OCI-M1 (cell line): Measurements from ENCODE around the gene GPR35.
"Not testable (repeated sequence)": the region's sequence is repeated elsewhere in the genome, so short reads cannot be mapped to it uniquely, and the experiment has no call there.

ENCODE experiments used
- DNase-seq: peaks from one replicate; lab custom pipeline; 2025; lab: John Stamatoyannopoulos, UW

Gene GPR35

GRCh38 chr2:240639566-240639965 is 14.3 kb downstream of the GPR35 start:
- DNase-seq: no peak

- DNase-seq: no peak
Measured at GRCh38 chr2:240640939-240641338, 15.7 kb downstream of the GPR35 start.

GRCh38 chr2:240642061-240642805 is 17.0 kb downstream of the GPR35 start:
- no peak for DNase-seq

GRCh38 chr2:240642806-240643092 is 17.5 kb downstream of the GPR35 start:
- DNase-seq: no peak

GRCh38 chr2:240643093-240643810 is 18.0 kb downstream of the GPR35 start:
- no peak for DNase-seq

- no peak for DNase-seq
Measured at GRCh38 chr2:240643811-240644150, 18.5 kb downstream of the GPR35 start.

GRCh38 chr2:240644171-240644651 is 18.9 kb downstream of the GPR35 start:
- DNase-seq: no peak

- no peak for DNase-seq
Measured at GRCh38 chr2:240644859-240645301, 19.6 kb downstream of the GPR35 start.

- DNase-seq: no peak
Measured at GRCh38 chr2:240645346-240645745, 20.1 kb downstream of the GPR35 start.

GRCh38 chr2:240645801-240646175 is 20.5 kb downstream of the GPR35 start:
- no peak for DNase-seq

- DNase-seq: no peak
Measured at GRCh38 chr2:240646176-240646899, 21.1 kb downstream of the GPR35 start.

GRCh38 chr2:240646900-240647502 is 21.7 kb downstream of the GPR35 start:
- DNase-seq: no peak

GRCh38 chr2:240647503-240648154 is 22.3 kb downstream of the GPR35 start:
- no peak for DNase-seq

GRCh38 chr2:240648155-240648649 is 22.9 kb downstream of the GPR35 start:
- DNase-seq: no peak

GRCh38 chr2:240648650-240649275 is 23.5 kb downstream of the GPR35 start:
- no peak for DNase-seq

- no peak for DNase-seq
Measured at GRCh38 chr2:240649331-240649730, 24.1 kb downstream of the GPR35 start.

GRCh38 chr2:240650254-240650965 is 25.1 kb downstream of the GPR35 start:
- no peak for DNase-seq

GRCh38 chr2:240651185-240651584 is 25.9 kb downstream of the GPR35 start:
- DNase-seq: no peak

- no peak for DNase-seq
Measured at GRCh38 chr2:240655931-240656886, 30.9 kb downstream of the GPR35 start.

GRCh38 chr2:240659883-240660282 is 34.6 kb downstream of the GPR35 start:
- not testable (repeated sequence) for DNase-seq
